RWPE2 (cell line): ENCODE measurements around the gene ZNF37A.
"Not testable (repeated sequence)": the region's sequence is repeated elsewhere in the genome, so short reads cannot be mapped to it uniquely, and the experiment has no call there.

ENCODE experiments used
- ATAC-seq: fragments of 200-7000 bp; cut with Tn5 transposase; 3 replicates; pipeline ENCODE4 v1.9.1; 2021; ENCODE audit warnings: low read depth
- DNase-seq: peaks from one replicate; pipeline ENCODE4 v3.0.0-alpha.2; 2020; ENCODE audit warnings: low spot score
- H3K27ac ChIP-seq: fragments of 450-650 bp; 2 replicates; pipeline ENCODE4 v1.5.1; 2017; ENCODE audit warnings: mild to moderate bottlenecking; ENCODE audit not compliant: poor library complexity, severe bottlenecking
- H3K27me3 ChIP-seq: fragments of 250-450 bp; sonication (Bioruptor Pico); 2 replicates; pipeline ENCODE4 v1.5.1; 2021; ENCODE audit warnings: mild to moderate bottlenecking, moderate library complexity; ENCODE audit not compliant: insufficient read depth, poor library complexity, severe bottlenecking
- H3K36me3 ChIP-seq: fragments of 250-450 bp; sonication (Bioruptor Pico); 2 replicates; pipeline ENCODE4 v1.5.1; 2020; ENCODE audit warnings: low read depth, mild to moderate bottlenecking, moderate library complexity
- H3K4me1 ChIP-seq: fragments of 250-450 bp; sonication (Bioruptor Pico); 2 replicates; pipeline ENCODE4 v1.5.1; 2021; ENCODE audit warnings: mild to moderate bottlenecking, moderate library complexity; ENCODE audit not compliant: insufficient read depth, poor library complexity, severe bottlenecking
- H3K4me3 ChIP-seq: fragments of 250-450 bp; sonication (Bioruptor Pico); 2 replicates; pipeline ENCODE4 v1.5.1; 2021; ENCODE audit warnings: mild to moderate bottlenecking, moderate library complexity; ENCODE audit not compliant: severe bottlenecking
- H3K9me3 ChIP-seq: fragments of 250-450 bp; sonication (Bioruptor Pico); 2 replicates; pipeline ENCODE4 v1.5.1; 2021; ENCODE audit warnings: mild to moderate bottlenecking, moderate library complexity; ENCODE audit not compliant: severe bottlenecking
- TF ChIP-seq, protein P1 (sequence below): fragments of 450-650 bp; IDR thresholded peaks from one replicate; pipeline ENCODE4 v1.5.1; 2017; ENCODE audit warnings: mild to moderate bottlenecking, moderate library complexity; ENCODE audit not compliant: poor library complexity, severe bottlenecking

Gene ZNF37A

GRCh38 chr10:38147686-38148085 lies 53.5 kb downstream of the ZNF37A start:
- Histone ChIP-seq H3K27ac (no peak overlapping the region), H3K27me3 (no peaks in the 10 kb centered on the region), H3K4me3 (no peak overlapping the region), H3K36me3 (no peaks in the 10 kb centered on the region), H3K4me1 (no peaks in the 10 kb centered on the region), H3K9me3 (no peaks in the 10 kb centered on the region)
- TF ChIP-seq, protein P1, sequence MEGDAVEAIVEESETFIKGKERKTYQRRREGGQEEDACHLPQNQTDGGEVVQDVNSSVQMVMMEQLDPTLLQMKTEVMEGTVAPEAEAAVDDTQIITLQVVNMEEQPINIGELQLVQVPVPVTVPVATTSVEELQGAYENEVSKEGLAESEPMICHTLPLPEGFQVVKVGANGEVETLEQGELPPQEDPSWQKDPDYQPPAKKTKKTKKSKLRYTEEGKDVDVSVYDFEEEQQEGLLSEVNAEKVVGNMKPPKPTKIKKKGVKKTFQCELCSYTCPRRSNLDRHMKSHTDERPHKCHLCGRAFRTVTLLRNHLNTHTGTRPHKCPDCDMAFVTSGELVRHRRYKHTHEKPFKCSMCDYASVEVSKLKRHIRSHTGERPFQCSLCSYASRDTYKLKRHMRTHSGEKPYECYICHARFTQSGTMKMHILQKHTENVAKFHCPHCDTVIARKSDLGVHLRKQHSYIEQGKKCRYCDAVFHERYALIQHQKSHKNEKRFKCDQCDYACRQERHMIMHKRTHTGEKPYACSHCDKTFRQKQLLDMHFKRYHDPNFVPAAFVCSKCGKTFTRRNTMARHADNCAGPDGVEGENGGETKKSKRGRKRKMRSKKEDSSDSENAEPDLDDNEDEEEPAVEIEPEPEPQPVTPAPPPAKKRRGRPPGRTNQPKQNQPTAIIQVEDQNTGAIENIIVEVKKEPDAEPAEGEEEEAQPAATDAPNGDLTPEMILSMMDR = no peak
- DNase-seq (no peak), ATAC-seq (no peak)

GRCh38 chr10:38150891-38151463 lies 56.8 kb downstream of the ZNF37A start:
- not testable (repeated sequence) for DNase-seq, H3K9me3 ChIP-seq, H3K27ac ChIP-seq, H3K36me3 ChIP-seq, H3K4me1 ChIP-seq, H3K4me3 ChIP-seq, H3K27me3 ChIP-seq
- ATAC-seq = peak; percentile 35; the same call in 2 of the 3 replicates

GRCh38 chr10:38156416-38157269 lies 62.5 kb downstream of the ZNF37A start:
- ATAC-seq = no peak

GRCh38 chr10:38157270-38157685 lies 63.1 kb downstream of the ZNF37A start:
- Histone ChIP-seq H3K4me1 (no peaks in the 10 kb centered on the region), H3K9me3 (no peaks in the 10 kb centered on the region), H3K27me3 (no peaks in the 10 kb centered on the region), H3K27ac (no peak overlapping the region), H3K36me3 (no peaks in the 10 kb centered on the region), H3K4me3 (no peak overlapping the region)
- ATAC-seq (no peak), DNase-seq (no peak)
- TF ChIP-seq, protein P1 = no peak

More at GRCh38 chr10:38156416-38157269, 62.5 kb downstream of the ZNF37A start:
- Histone ChIP-seq H3K4me3 (no peak overlapping the region), H3K36me3 (no peaks in the 10 kb centered on the region), H3K4me1 (no peaks in the 10 kb centered on the region), H3K9me3 (no peaks in the 10 kb centered on the region), H3K27ac (no peak overlapping the region), H3K27me3 (no peaks in the 10 kb centered on the region)
- DNase-seq = no peak
- TF ChIP-seq, protein P1 = no peak

DNA sequence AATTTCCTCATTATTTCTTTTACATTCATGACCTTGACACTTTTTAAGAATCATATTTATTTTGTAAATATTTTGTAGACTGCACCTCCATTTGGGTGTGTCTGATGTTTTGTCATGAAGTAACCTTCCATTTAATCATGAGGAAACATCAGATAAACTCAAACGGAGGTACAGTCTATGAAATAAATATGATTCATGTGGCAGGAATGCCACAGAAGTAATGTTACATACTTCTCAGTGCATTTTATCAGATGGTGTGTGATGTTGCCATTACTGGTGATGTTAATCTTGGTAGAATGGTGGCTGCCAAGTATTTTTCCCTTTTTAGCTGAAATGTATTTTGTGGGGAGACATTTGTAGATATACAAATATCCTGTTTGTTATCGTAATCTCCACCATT lies 64.9 kb downstream of the ZNF37A start:
- no peak for DNase-seq
- Histone ChIP-seq H3K27ac (no peak overlapping the region), H3K4me1 (no peaks in the 10 kb centered on the region), H3K27me3 (no peaks in the 10 kb centered on the region), H3K36me3 (no peaks in the 10 kb centered on the region), H3K9me3 (no peaks in the 10 kb centered on the region), H3K4me3 (no peak overlapping the region)
- peak; percentile 63; the same call in 2 of the 3 replicates for ATAC-seq
- TF ChIP-seq, protein P1 = no peak
